AG04449 (cell line): ENCODE measurements around the gene GRIN3B.

ENCODE experiments used
- CTCF ChIA-PET: fragments of 350-600 bp; formaldehyde crosslinking; extraction: SDS; loops from one replicate; lab custom pipeline; 2021; ENCODE audit warnings: antibody characterized with exemption; lab: Yijun Ruan, JAX
- POLR2A ChIA-PET: fragments of 400-600, 350-600 bp; formaldehyde crosslinking; extraction: SDS; loops from one replicate; lab custom pipeline; 2020; ENCODE audit warnings: antibody characterized with exemption, inconsistent platforms; lab: Yijun Ruan, JAX
- DNase-seq: peaks from one replicate; pipeline ENCODE4 v3.0.0-alpha.2; 2010; ENCODE audit warnings: low read depth, low spot score
- H3K4me3 ChIP-seq: 2 replicates; pipeline ENCODE4 v1.5.1; 2011; ENCODE audit warnings: low read depth, mild to moderate bottlenecking, control low read depth, low read length
- CTCF ChIP-seq: IDR thresholded peaks from one replicate; pipeline ENCODE4 v1.5.1; 2011; ENCODE audit warnings: mild to moderate bottlenecking, moderate library complexity, low read length, control low read depth, inconsistent platforms; ENCODE audit not compliant: insufficient read depth; ENCODE audit errors: missing control alignments

The GRIN3B gene

GRCh38 chr19:1025960-1026782 lies 26.0 kb downstream of the GRIN3B start, which contains the start of gene CNN2:
Gene CNN2 (plus strand): TSS chr19:1026608. CDS start chr19:1026662, 54 bp downstream.
- ChIA-PET POLR2A (interaction anchor here (0.6 to 8.0 kb wide), 9 partner anchors 13 to 243 kb away, joined by 3 to 104 read pairs (median 4); partner anchors contain the start of genes ABCA7, CIRBP, GPX4 and SBNO2), CTCF (interaction anchor here (1.8 to 4.2 kb wide), 3 partner anchors 14 to 218 kb away, joined by 5 to 19 read pairs (median 9); partner anchors contain the start of gene ABCA7)
- peak within 1 kb of the TSS; percentile 96 for H3K4me3 ChIP-seq
- TF ChIP-seq CTCF, result no peak
- DNase-seq, result no peak

- peak overlapping the region; percentile 96 for H3K4me3 ChIP-seq
- no peak for TF ChIP-seq CTCF
- ChIA-PET POLR2A (interaction anchor here (0.6 to 8.0 kb wide), 10 partner anchors 12 to 242 kb away, joined by 3 to 104 read pairs (median 4); partner anchors contain the start of genes ABCA7, CIRBP, GPX4 and SBNO2), CTCF (interaction anchor here (1.2 to 4.2 kb wide), 5 partner anchors 13 to 217 kb away, joined by 4 to 19 read pairs (median 5); partner anchors contain the start of gene ABCA7)
- no peak for DNase-seq
These were observed 26.8 kb downstream of the GRIN3B start for GRCh38 chr19:1026783-1027649.

- CTCF ChIA-PET, result interaction anchor here (0.6 to 4.2 kb wide), 4 partner anchors 85 to 213 kb away, joined by 3 to 19 read pairs (median 4); no protein-coding TSS in a partner anchor
- no peak for DNase-seq
- POLR2A ChIA-PET, result interaction anchor here (0.6 to 8.0 kb wide), 5 partner anchors 11 to 214 kb away, joined by 3 to 104 read pairs (median 3); partner anchors contain the start of genes ABCA7, ATP5F1D and GPX4
- peak overlapping the region; percentile 96 for H3K4me3 ChIP-seq
- TF ChIP-seq CTCF, result no peak
These were observed 27.4 kb downstream of the GRIN3B start for GRCh38 chr19:1027650-1028061.

- DNase-seq, result peak; percentile 71
- peak overlapping the region; percentile 96 for H3K4me3 ChIP-seq
- POLR2A ChIA-PET, result interaction anchor here (0.6 to 8.0 kb wide), 6 partner anchors 11 to 241 kb away, joined by 3 to 104 read pairs (median 3); partner anchors contain the start of genes ABCA7, ATP5F1D, CIRBP and GPX4
- no peak for TF ChIP-seq CTCF
- CTCF ChIA-PET, result interaction anchor here (0.6 to 4.2 kb wide), 6 partner anchors 39 to 212 kb away, joined by 3 to 19 read pairs (median 4); partner anchors contain the start of gene ARHGAP45
These were observed 28.1 kb downstream of the GRIN3B start for GRCh38 chr19:1028062-1028926.

GRCh38 chr19:1032264-1032867 lies 32.1 kb downstream of the GRIN3B start:
- POLR2A ChIA-PET, result interaction anchor here (0.6 to 8.0 kb wide), 3 partner anchors 6 to 216 kb away, joined by 3 to 104 read pairs (median 3); partner anchors contain the start of gene ABCA7
- no peak for TF ChIP-seq CTCF
- CTCF ChIA-PET, result interaction anchor here (1.0 kb wide), 1 partner anchor 81 kb away, joined by 3 read pairs; no protein-coding TSS in a partner anchor
- H3K4me3 ChIP-seq, result no peak overlapping the region
- DNase-seq, result no peak
